ENCODE results near the gene VASN. TPM values are rescaled to one million over a fixed set of nuclear protein-coding genes. Genes with fewer than 3 reads are reported as not detected.

The VASN gene
- total RNA-seq, 3 donors from 2014 or later, result 14.8 to 28.5 (median 16.1) TPM

- DNase-seq (ENCODE audit: low spot score in 2 of 2), result no peak
- H3K36me3 ChIP-seq, result no peaks in the 10 kb centered on the region
- intact Hi-C loops (cut with DNase I; ENCODE audit: low total_unique reads), result no loop called here
- TF ChIP-seq POLR2AphosphoS5 (IDR thresholded peaks at IDR 0.05), result no peak
- no peak for TF ChIP-seq CTCF (IDR thresholded peaks at IDR 0.05)
- TF ChIP-seq POLR2A (IDR thresholded peaks at IDR 0.05), result no peak
- H3K4me1 ChIP-seq, result peaks cover 16 to 50% of the 10 kb centered on the region in 2 donors
- H3K27ac ChIP-seq, result peak overlapping the region; percentile 91 to 97
- no peak overlapping the region for H3K4me3 ChIP-seq
- H3K9me3 ChIP-seq, result no peaks in the 10 kb centered on the region
- H3K27me3 ChIP-seq, result no peaks in the 10 kb centered on the region
Measured at GRCh38 chr16:4370151-4370550, 1.5 kb upstream of the VASN start.

- Histone ChIP-seq H3K9me3 (no peaks in the 10 kb centered on the region), H3K4me3 (peak overlapping the region in 2 of 3 donors; percentile 82 to 83), H3K4me1 (peaks cover 19 to 56% of the 10 kb centered on the region in 2 donors), H3K36me3 (no peaks in the 10 kb centered on the region), H3K27ac (peak overlapping the region; percentile 91 to 97), H3K27me3 (no peaks in the 10 kb centered on the region)
- intact Hi-C loops (cut with DNase I; ENCODE audit: low total_unique reads), result no loop called here
- peak in 1 of 2 donors; percentile 63 for DNase-seq (ENCODE audit: low spot score in 2 of 2)
- TF ChIP-seq POLR2A (IDR thresholded peaks at IDR 0.05) (no peak), POLR2AphosphoS5 (IDR thresholded peaks at IDR 0.05) (peak; percentile 18 to 42 (median 41)), CTCF (IDR thresholded peaks at IDR 0.05) (no peak)
Measured at GRCh38 chr16:4370570-4371356, 885 bp upstream of the VASN start.

GRCh38 chr16:4372001-4372577, 441 bp downstream of the VASN start:
- DNase-seq (ENCODE audit: low spot score in 2 of 2), result no peak

GRCh38 chr16:4372578-4373355, 1.1 kb downstream of the VASN start:
- intact Hi-C loops (cut with DNase I; ENCODE audit: low total_unique reads), result no loop called here
- Histone ChIP-seq H3K36me3 (no peaks in the 10 kb centered on the region), H3K4me1 (peaks cover 22 to 75% of the 10 kb centered on the region in 2 donors), H3K27me3 (no peaks in the 10 kb centered on the region), H3K9me3 (no peaks in the 10 kb centered on the region), H3K27ac (peak overlapping the region; percentile 91 to 97), H3K4me3 (peak overlapping the region; percentile 78 to 83 (median 82))
- no peak for DNase-seq (ENCODE audit: low spot score in 2 of 2)
- no peak for TF ChIP-seq POLR2AphosphoS5 (IDR thresholded peaks at IDR 0.05)
- no peak for TF ChIP-seq POLR2A (IDR thresholded peaks at IDR 0.05)
- TF ChIP-seq CTCF (IDR thresholded peaks at IDR 0.05), result no peak

More at GRCh38 chr16:4372001-4372577, 441 bp downstream of the VASN start:
- Histone ChIP-seq H3K4me1 (peaks cover 19 to 68% of the 10 kb centered on the region in 2 donors), H3K4me3 (peak overlapping the region; percentile 78 to 83 (median 82)), H3K27ac (peak overlapping the region; percentile 91 to 97), H3K36me3 (no peaks in the 10 kb centered on the region), H3K27me3 (no peaks in the 10 kb centered on the region), H3K9me3 (no peaks in the 10 kb centered on the region)
- intact Hi-C loops (cut with DNase I; ENCODE audit: low total_unique reads), result no loop called here
- TF ChIP-seq CTCF (IDR thresholded peaks at IDR 0.05) (no peak), POLR2A (IDR thresholded peaks at IDR 0.05) (no peak), POLR2AphosphoS5 (IDR thresholded peaks at IDR 0.05) (no peak)

Measured in breast epithelium (tissue), 4 donors.